Heart right ventricle (tissue), 16 donors: Measurements from ENCODE around the gene QKI. TPM values are rescaled to one million over a fixed set of nuclear protein-coding genes. Genes with fewer than 3 reads are reported as not detected.
"Not testable (repeated sequence)": the region's sequence is repeated elsewhere in the genome, so short reads cannot be mapped to it uniquely, and the experiment has no call there.

Source experiments
- ATAC-seq, 8 donors: fragments of 200-7000 bp; cut with Tn5 transposase; one replicate each; pipeline ENCODE4 v1.9.1; 2020; ENCODE audit warnings: mild to moderate bottlenecking in 8 of 8, moderate library complexity in 8 of 8, moderate number of reproducible peaks in 1 of 8
- DNase-seq, 2 donors: peaks; one replicate each; pipeline ENCODE4 v3.0.0-alpha.2; 2020
- H3K27ac ChIP-seq, 10 donors: fragments of 200-600 bp; sonication (generic) in 2 of 10; one replicate each; pipeline versions ENCODE4 v1.5.0 to v1.8.0; 2020 to 2022; ENCODE audit warnings: mild to moderate bottlenecking in 3 of 10
- H3K27me3 ChIP-seq, 7 donors: fragments of 200-600 bp; one replicate each; pipeline ENCODE4 v1.8.0; 2021 to 2022; ENCODE audit warnings: mild to moderate bottlenecking in 2 of 7
- H3K36me3 ChIP-seq, 9 donors: fragments of 200-600 bp; sonication (generic) in 1 of 9; one replicate each; pipeline versions ENCODE4 v1.5.0 to v1.8.0; 2020 to 2022; ENCODE audit warnings: mild to moderate bottlenecking in 2 of 9
- H3K4me1 ChIP-seq, 9 donors: fragments of 200-600 bp; sonication (generic) in 1 of 9; one replicate each; pipeline versions ENCODE4 v1.5.0 to v1.8.0; 2020 to 2022; ENCODE audit warnings: mild to moderate bottlenecking in 4 of 9
- H3K4me3 ChIP-seq, 10 donors: fragments of 200-600 bp; sonication (generic) in 2 of 10; one replicate each; pipeline versions ENCODE4 v1.5.0 to v1.8.0; 2020 to 2022; ENCODE audit warnings: mild to moderate bottlenecking in 7 of 10, moderate library complexity in 2 of 10
- H3K9me3 ChIP-seq, 11 donors: fragments of 200-600 bp in 10 of 11; sonication (generic) in 2 of 11; one replicate each; pipeline versions ENCODE4 v1.5.0 to v1.8.0; 2013 to 2022; ENCODE audit warnings: mild to moderate bottlenecking in 2 of 11, control low read depth in 1 of 11, moderate library complexity in 1 of 11
- CTCF ChIP-seq, 9 donors: fragments of 200-600 bp; sonication (generic) in 2 of 9; IDR thresholded peaks; one replicate each; pipeline versions ENCODE4 v1.5.0 to v1.8.0; 2021 to 2022; ENCODE audit warnings: antibody characterized with exemption in 9 of 9, mild to moderate bottlenecking in 5 of 9, moderate library complexity in 1 of 9
- WGBS, 2 donors: extraction: QIAGEN DNeasy Blood & Tissue Kit; methylation state at CpG; one replicate each; pipeline ENCODE4 v1.1.7; 2013; ENCODE audit warnings: inconsistent platforms in 1 of 2; 5-methylcytosine and 5-hydroxymethylcytosine counted together
- intact Hi-C, 10 donors: fragments of 100-400 bp; cut with DNase I; formaldehyde crosslinking; loops; one replicate each; pipeline versions ENCODE4 v1.11.1 to v1.14.2; 2022
- polyA plus RNA-seq, 2 donors: library from polyadenylated mRNA; stranded (reverse); fragments of 200-250 nt; gene quantifications; one replicate each; pipeline ENCODE4 v1.2.3, GENCODE V29; 2013
- total RNA-seq, 10 donors: library from RNA; stranded (reverse); fragmentation: NEBNext Ultra II Directional in 3 of 10; extraction: Animal tissue kit (Norgen Biotek cat#: 25700) in 3 of 10; gene quantifications; one replicate each; pipeline versions ENCODE4 v1.2.1 to v1.2.4, GENCODE V29; 2021 to 2023
- donor health status: Arrhythmogenic right ventricular cardiomyopathy.
- donor health status: ischemic (EF 13 %, LVEDD 7.1; RV severe dilation, severe dysfunction).
- donor health status: healthy with polysubstance abuse.
- donor health status: DM: no; HTN: yes; CAD: no.
- donor health status: DM: no; HTN: no; CAD: no.
- donor health status: ischemic (EF 25% LVEDD 6.9; RV normal size, moderate dysfunction).
- donor health status: ischemic (EF 25% LVEDD 5.7; RV mildly dilated, moderate dysfunction).
- donor health status: healthy.
- donor health status: DM: yes; HTN: yes; CAD: no.
- donor health status: Ischemic cardiomyopathy.
- donor health status: ischemic (EF 35%, LVEDD 5.7; RV mildly dilated, moderate dysfunction).
- donor health status: nonischemic (EF 11% LVEDD 7.7; RV severe dilation, severe dysfunction).
- donor health status: DM: yes; HTN: yes; CAD: no.
- donor health status: PGD.
- donor health status: ischemic (EF 29% LVEDD 5.4; RV normal size, mild dysfunction).
- donor health status: nonischemic (EF 23%, LVEDD 6.1; RV moderate dilation, normal function).

QKI gene
- total and polyA plus RNA-seq, 12 donors: 74.7 to 551 (median 493) TPM

GRCh38 chr6:163427498-163428254 lies 13.2 kb downstream of the QKI start:
- DNase-seq: no peak

GRCh38 chr6:163428373-163428772 lies 13.9 kb downstream of the QKI start:
- intact Hi-C loops: loop anchor here in 8 of 10 donors (5.0 to 10.0 kb wide), 14 partner anchors 126 to 1499 kb away; no protein-coding TSS in a partner anchor

More at GRCh38 chr6:163427498-163428254, 13.2 kb downstream of the QKI start:
- Histone ChIP-seq H3K4me3 (peak overlapping the region in 2 of 10 donors; percentile 9 to 12), H3K36me3 (no peaks in the 10 kb centered on the region), H3K27me3 (no peaks in the 10 kb centered on the region), H3K4me1 (peaks cover 3 to 100% (median 99%) of the 10 kb centered on the region in 9 donors), H3K27ac (peak overlapping the region in 5 of 10 donors; percentile 1 to 36 (median 8)), H3K9me3 (no peaks in the 10 kb centered on the region)
- ATAC-seq: peak in 5 of 8 donors; percentile 38 to 54 (median 41)
- intact Hi-C loops: loop anchor here in 8 of 10 donors (5.0 to 10.0 kb wide), 14 partner anchors 127 to 1500 kb away; no protein-coding TSS in a partner anchor
- peak; percentile 9 to 65 (median 44) for TF ChIP-seq CTCF (IDR thresholded peaks at IDR 0.05)
- WGBS, 2 donors: 24 to 49% methylated on average over 6 of the region's 6 CpGs

GRCh38 chr6:163429858-163430448 lies 15.4 kb downstream of the QKI start:
- 41 to 65% methylated on average over 2 of the region's 2 CpGs for WGBS, 2 donors
- Histone ChIP-seq H3K36me3 (no peaks in the 10 kb centered on the region), H3K4me1 (peaks cover 0 to 100% (median 99%) of the 10 kb centered on the region in 9 donors), H3K27ac (peak overlapping the region in 4 of 10 donors; percentile 3 to 17 (median 11)), H3K9me3 (no peaks in the 10 kb centered on the region), H3K27me3 (no peaks in the 10 kb centered on the region), H3K4me3 (peak overlapping the region in 2 of 10 donors; percentile 7 to 13)
- intact Hi-C loops: loop anchor here in 9 of 10 donors (5.0 to 10.0 kb wide), 16 partner anchors 65 to 1497 kb away; no protein-coding TSS in a partner anchor
- no peak for DNase-seq
- ATAC-seq: no peak
- no peak for TF ChIP-seq CTCF (IDR thresholded peaks at IDR 0.05)

More at GRCh38 chr6:163428373-163428772, 13.9 kb downstream of the QKI start:
- ATAC-seq (no peak), DNase-seq (no peak)
- Histone ChIP-seq H3K4me3 (peak overlapping the region in 3 of 10 donors; percentile 9 to 12 (median 10)), H3K27ac (peak overlapping the region in 6 of 10 donors; percentile 1 to 36 (median 10)), H3K36me3 (no peaks in the 10 kb centered on the region), H3K9me3 (no peaks in the 10 kb centered on the region), H3K4me1 (peaks cover 3 to 100% (median 99%) of the 10 kb centered on the region in 9 donors), H3K27me3 (no peaks in the 10 kb centered on the region)
- 17 to 23% methylated on average over 2 of the region's 2 CpGs for WGBS, 2 donors
- TF ChIP-seq CTCF (IDR thresholded peaks at IDR 0.05): no peak

GRCh38 chr6:163432300-163432699 lies 17.8 kb downstream of the QKI start:
- H3K27ac ChIP-seq: peak overlapping the region in 1 of 10 donors; percentile 5
- 75 to 79% methylated on average over 2 of the region's 2 CpGs for WGBS, 2 donors

GRCh38 chr6:163433486-163433885 lies 19.0 kb downstream of the QKI start:
- not testable (repeated sequence) for DNase-seq, H3K36me3 ChIP-seq, H3K9me3 ChIP-seq, H3K27me3 ChIP-seq, ATAC-seq, H3K27ac ChIP-seq, H3K4me3 ChIP-seq
- H3K4me1 ChIP-seq: peaks cover 4 to 100% (median 99%) of the 10 kb centered on the region in 9 donors
- WGBS, 2 donors: 67 to 69% methylated on average over 9 of the region's 9 CpGs
- intact Hi-C loops: loop anchor here in 4 of 10 donors (5.0 to 10.0 kb wide), 4 partner anchors 61 to 674 kb away; no protein-coding TSS in a partner anchor

More at GRCh38 chr6:163432300-163432699, 17.8 kb downstream of the QKI start:
- no peak overlapping the region for H3K4me3 ChIP-seq
- H3K9me3 ChIP-seq: no peaks in the 10 kb centered on the region
- H3K4me1 ChIP-seq: peaks cover 4 to 100% (median 99%) of the 10 kb centered on the region in 9 donors
- DNase-seq (no peak), ATAC-seq (peak in 1 of 8 donors; percentile 25)
- no peak for TF ChIP-seq CTCF (IDR thresholded peaks at IDR 0.05)
- intact Hi-C loops: loop anchor here in 4 of 10 donors (5.0 to 10.0 kb wide), 4 partner anchors 63 to 675 kb away; no protein-coding TSS in a partner anchor
- H3K27me3 ChIP-seq: no peaks in the 10 kb centered on the region
- H3K36me3 ChIP-seq: no peaks in the 10 kb centered on the region
